Kidney (tissue), 14 donors: Measurements from ENCODE around the gene PWWP2B. TPM values are rescaled to one million over a fixed set of nuclear protein-coding genes. Genes with fewer than 3 reads are reported as not detected.

Experiments used
- DNase-seq, 5 donors: peaks; one replicate each; pipeline ENCODE4 v3.0.0-alpha.2; 2013 to 2020
- FAIRE-seq: peaks from 2 replicates; lab custom pipeline; 2012; peaks lifted over from hg19 to GRCh38; lab: Jason Lieb, UNC
- H3K27ac ChIP-seq, 2 donors: one replicate each; pipeline ENCODE4 v1.7.0; 2013; ENCODE audit warnings: low read depth in 2 of 2, low read length in 2 of 2, inconsistent platforms in 1 of 2
- H3K27me3 ChIP-seq: one replicate; pipeline ENCODE4 v1.7.1; 2013; ENCODE audit warnings: low read length, inconsistent platforms; ENCODE audit not compliant: control insufficient read depth, insufficient read depth
- H3K36me3 ChIP-seq, 3 donors: one replicate each; pipeline versions ENCODE4 v1.7.0 to v1.7.1; 2013; ENCODE audit warnings: low read length in 3 of 3, control low read depth in 1 of 3, inconsistent platforms in 1 of 3; ENCODE audit not compliant: insufficient read depth in 3 of 3, control insufficient read depth in 2 of 3
- H3K4me1 ChIP-seq, 3 donors: one replicate each; pipeline versions ENCODE4 v1.7.0 to v1.7.1; 2013; ENCODE audit warnings: low read length in 3 of 3, inconsistent platforms in 1 of 3, low read depth in 1 of 3; ENCODE audit not compliant: control insufficient read depth in 2 of 3, insufficient read depth in 2 of 3
- H3K4me3 ChIP-seq, 3 donors: one replicate each; pipeline versions ENCODE4 v1.7.0 to v1.8.1; 2013; ENCODE audit warnings: low read length in 3 of 3, control low read depth in 1 of 3, inconsistent platforms in 1 of 3
- H3K9ac ChIP-seq, 3 donors: one replicate each; pipeline versions ENCODE4 v1.7.0 to v1.7.1; 2013; ENCODE audit warnings: low read length in 3 of 3, control low read depth in 1 of 3, inconsistent platforms in 1 of 3
- H3K9me3 ChIP-seq, 3 donors: one replicate each; pipeline versions ENCODE4 v1.7.0 to v1.7.1; 2013; ENCODE audit warnings: low read length in 3 of 3, control low read depth in 1 of 3, inconsistent platforms in 1 of 3; ENCODE audit not compliant: control insufficient read depth in 2 of 3, insufficient read depth in 1 of 3
- intact Hi-C: fragments of 100-400 bp; cut with DNase I; formaldehyde crosslinking; loops from one replicate; pipeline ENCODE4 v1.11.1; 2022
- polyA plus RNA-seq: library from polyadenylated mRNA; stranded (reverse); fragments of 350-450 nt; fragmentation: Illumina TruSeq; extraction: RNeasy Lipid Tissue Mini Kit (QIAGEN cat#74804); gene quantifications from one replicate; pipeline ENCODE4 v1.2.3, GENCODE V29; 2014; ENCODE audit warnings: low read depth, low replicate concordance; ENCODE audit not compliant: insufficient read depth
- total RNA-seq: library from RNA; stranded (reverse); fragmentation: NEBNext Ultra II Directional; extraction: Animal tissue kit (Norgen Biotek cat#: 25700); gene quantifications from one replicate; pipeline ENCODE4 v1.2.1, GENCODE V29; 2021
- TF ChIP-seq, protein P1 (sequence below): IDR thresholded peaks from 3 replicates; pipeline ENCODE4 v1.5.1; 2012; ENCODE audit warnings: mild to moderate bottlenecking, moderate library complexity, borderline replicate concordance; ENCODE audit not compliant: insufficient read depth; ENCODE audit errors: extremely low read depth
- donor health status: control.
- donor health status: control.
- donor health status: control.
- donor health status: control.
- donor health status: control.
- donor health status: DM: yes; HTN: yes; CAD: no.
- donor health status: Normal renal cell carcinoma (clear cell type).

The PWWP2B gene
- total and polyA plus RNA-seq, 2 donors from 2014 or later, result 12.9 to 24.3 TPM

DNA sequence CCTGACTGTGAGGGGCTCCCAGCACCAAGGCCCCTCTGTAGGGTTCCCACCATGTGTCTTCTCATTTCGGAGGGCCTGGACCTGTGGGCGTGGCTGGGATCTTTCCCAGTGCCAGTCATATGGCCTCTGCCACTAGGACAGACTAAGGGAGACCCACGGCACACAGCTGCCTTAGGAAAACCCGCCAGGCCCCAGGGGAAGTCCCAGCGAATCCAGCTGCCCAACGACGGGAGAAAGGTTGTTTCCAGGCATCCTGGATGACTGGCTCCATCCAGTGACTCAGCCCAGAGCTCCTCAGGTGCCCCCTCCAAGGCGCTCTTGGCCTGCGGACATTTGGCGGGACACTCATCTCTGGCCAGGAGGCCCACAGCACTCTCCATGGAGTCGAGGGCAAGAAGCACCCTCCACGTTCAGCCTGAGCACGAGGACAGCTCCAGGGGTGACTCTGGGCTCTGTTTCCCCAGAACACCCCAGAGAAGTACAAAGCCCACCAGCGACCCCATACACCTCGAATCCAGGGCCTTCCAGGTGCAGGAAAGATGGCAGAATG is 39.9 kb downstream of the PWWP2B start:
- intact Hi-C loops, result no loop called here
- peak in 1 of 5 donors; percentile 72 for DNase-seq
- FAIRE-seq, result no peak
- Histone ChIP-seq H3K9ac (no peak overlapping the region), H3K36me3 (no peaks in the 10 kb centered on the region), H3K9me3 (peaks cover 0 to 4% (median 0%) of the 10 kb centered on the region in 3 donors), H3K27ac (no peak overlapping the region), H3K4me3 (no peak overlapping the region), H3K4me1 (peaks cover 0 to 2% (median 0%) of the 10 kb centered on the region in 3 donors), H3K27me3 (no peaks in the 10 kb centered on the region)
- TF ChIP-seq, protein P1, sequence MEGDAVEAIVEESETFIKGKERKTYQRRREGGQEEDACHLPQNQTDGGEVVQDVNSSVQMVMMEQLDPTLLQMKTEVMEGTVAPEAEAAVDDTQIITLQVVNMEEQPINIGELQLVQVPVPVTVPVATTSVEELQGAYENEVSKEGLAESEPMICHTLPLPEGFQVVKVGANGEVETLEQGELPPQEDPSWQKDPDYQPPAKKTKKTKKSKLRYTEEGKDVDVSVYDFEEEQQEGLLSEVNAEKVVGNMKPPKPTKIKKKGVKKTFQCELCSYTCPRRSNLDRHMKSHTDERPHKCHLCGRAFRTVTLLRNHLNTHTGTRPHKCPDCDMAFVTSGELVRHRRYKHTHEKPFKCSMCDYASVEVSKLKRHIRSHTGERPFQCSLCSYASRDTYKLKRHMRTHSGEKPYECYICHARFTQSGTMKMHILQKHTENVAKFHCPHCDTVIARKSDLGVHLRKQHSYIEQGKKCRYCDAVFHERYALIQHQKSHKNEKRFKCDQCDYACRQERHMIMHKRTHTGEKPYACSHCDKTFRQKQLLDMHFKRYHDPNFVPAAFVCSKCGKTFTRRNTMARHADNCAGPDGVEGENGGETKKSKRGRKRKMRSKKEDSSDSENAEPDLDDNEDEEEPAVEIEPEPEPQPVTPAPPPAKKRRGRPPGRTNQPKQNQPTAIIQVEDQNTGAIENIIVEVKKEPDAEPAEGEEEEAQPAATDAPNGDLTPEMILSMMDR, result no peak

DNA sequence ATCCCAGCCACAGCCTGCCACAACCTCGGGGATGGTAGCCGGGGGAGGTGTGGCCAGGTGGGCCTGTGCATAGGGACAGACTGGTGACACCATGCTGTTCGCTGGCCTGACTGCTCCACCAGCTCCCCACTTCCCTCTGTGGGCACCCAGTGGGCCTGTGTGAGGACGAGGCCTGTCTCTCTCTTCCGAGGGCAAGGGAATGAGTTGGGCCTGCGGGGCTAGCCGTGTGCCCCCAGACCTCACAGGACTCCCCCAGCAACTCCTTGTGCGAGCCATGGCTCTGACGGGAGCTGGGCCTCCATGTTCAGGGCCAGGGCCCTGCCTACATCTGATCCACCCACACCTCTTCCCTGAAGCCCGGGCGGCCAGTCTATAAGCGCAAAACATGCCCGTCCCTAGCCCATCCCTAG is 40.5 kb downstream of the PWWP2B start:
- H3K27me3 ChIP-seq, result no peaks in the 10 kb centered on the region
- TF ChIP-seq, protein P1, result no peak
- peaks cover 0 to 4% (median 0%) of the 10 kb centered on the region in 3 donors for H3K9me3 ChIP-seq
- H3K27ac ChIP-seq, result no peak overlapping the region
- no peak for FAIRE-seq
- H3K4me1 ChIP-seq, result peaks cover 0 to 2% (median 0%) of the 10 kb centered on the region in 3 donors
- H3K36me3 ChIP-seq, result no peaks in the 10 kb centered on the region
- peak in 1 of 5 donors; percentile 62 for DNase-seq
- no peak overlapping the region for H3K9ac ChIP-seq
- H3K4me3 ChIP-seq, result no peak overlapping the region
- intact Hi-C loops, result no loop called here

DNA sequence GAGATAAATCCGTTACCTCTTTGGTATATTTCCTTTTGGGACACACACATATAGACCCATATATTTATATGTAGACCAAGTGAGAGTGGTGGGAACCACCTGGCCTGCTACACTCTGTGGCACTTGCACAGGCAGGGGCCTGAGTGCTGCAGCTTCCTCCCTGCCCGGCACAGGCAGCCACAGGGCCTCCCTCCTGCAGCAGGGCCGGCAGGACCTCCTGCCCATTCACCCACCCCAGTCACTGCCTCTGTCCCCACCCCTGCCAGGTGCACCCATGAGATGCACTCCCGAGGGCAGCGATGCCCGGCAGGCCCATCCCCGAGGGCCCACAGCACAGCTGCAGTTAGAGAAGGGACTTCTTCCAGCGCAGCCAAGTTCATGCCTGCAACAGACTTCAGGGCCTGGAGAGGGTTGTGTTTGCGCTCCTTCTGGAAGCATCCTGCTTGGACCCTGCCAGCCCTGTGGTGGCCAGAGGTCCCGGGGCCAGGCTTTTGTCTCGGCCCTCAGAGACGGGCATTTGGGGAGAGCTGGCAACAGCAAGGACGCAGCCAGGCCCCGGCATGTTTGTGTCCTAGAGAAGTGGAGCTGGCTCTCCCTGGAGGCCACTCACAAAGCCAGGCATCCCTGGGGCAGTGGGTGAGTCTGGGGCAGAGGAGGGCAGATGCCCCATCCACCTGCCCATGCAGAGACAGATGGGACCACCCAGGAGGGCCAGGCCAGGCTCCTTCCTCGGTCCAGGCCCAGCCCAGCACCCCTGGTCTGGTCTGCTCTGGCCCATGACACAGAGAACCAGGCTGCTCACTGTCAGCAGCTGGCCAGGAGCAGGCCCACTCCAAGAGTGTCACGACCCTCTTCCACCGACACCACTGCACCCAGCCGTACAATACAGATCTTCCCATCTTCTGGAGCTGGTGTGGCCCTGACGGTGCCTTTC is 41.4 kb downstream of the PWWP2B start:
- peaks cover 0 to 4% (median 0%) of the 10 kb centered on the region in 3 donors for H3K9me3 ChIP-seq
- no peak overlapping the region for H3K4me3 ChIP-seq
- peaks cover 0 to 2% (median 0%) of the 10 kb centered on the region in 3 donors for H3K4me1 ChIP-seq
- H3K9ac ChIP-seq, result no peak overlapping the region
- no peak for FAIRE-seq
- TF ChIP-seq, protein P1, result no peak
- H3K27ac ChIP-seq, result no peak overlapping the region
- H3K36me3 ChIP-seq, result no peaks in the 10 kb centered on the region
- intact Hi-C loops, result no loop called here
- no peaks in the 10 kb centered on the region for H3K27me3 ChIP-seq
- DNase-seq, result peak in 1 of 5 donors; percentile 60
